K562 (cell line): Measurements from ENCODE around the gene TRNAU1AP. TPM values are rescaled to one million over a fixed set of nuclear protein-coding genes. Genes with fewer than 3 reads are reported as not detected.
A peak's percentile ranks its signal among the peaks of the same experiment; 100 is the strongest.

Experiments used
- GTF2A2 ChIP-seq: IDR thresholded peaks from 2 replicates; pipeline ENCODE4 v1.6.1; 2016; ENCODE audit warnings: mild to moderate bottlenecking, missing genetic modification characterization, missing compliant biosample characterization
- MBD2 ChIP-seq: sonication (generic); IDR thresholded peaks from 2 replicates; pipeline ENCODE4 v1.6.1; 2016; ENCODE audit warnings: low read depth, borderline replicate concordance
- MTA3 ChIP-seq: fragments of 450-650 bp; formaldehyde crosslinking; IDR thresholded peaks from 2 replicates; pipeline ENCODE4 v1.6.1; 2017; ENCODE audit warnings: mild to moderate bottlenecking, borderline replicate concordance
- RBM25 ChIP-seq: fragments of 200-400 bp; formaldehyde crosslinking; IDR thresholded peaks from 2 replicates; pipeline ENCODE4 v1.6.1; 2018; ENCODE audit warnings: low read length, low read depth, moderate library complexity; ENCODE audit not compliant: severe bottlenecking
- REST ChIP-seq, 2 experiments: fragments of 450-650 bp; formaldehyde crosslinking in 1 of 2; IDR thresholded peaks; 2 replicates each; pipeline versions ENCODE4 v1.4.0 to v1.6.1; 2014 to 2020; ENCODE audit warnings: mild to moderate bottlenecking in 2 of 2, borderline replicate concordance in 1 of 2, low read depth in 1 of 2
- SAFB ChIP-seq: fragments of 200-400 bp; formaldehyde crosslinking; IDR thresholded peaks from 2 replicates; pipeline ENCODE4 v1.6.1; 2017; ENCODE audit warnings: low read depth, low read length, borderline replicate concordance
- SMARCB1 ChIP-seq: IDR thresholded peaks from 2 replicates; pipeline ENCODE4 v1.6.1; 2011; ENCODE audit warnings: improper control_type of control experiment, low read depth; ENCODE audit not compliant: insufficient read length
- ZBTB26 ChIP-seq: fragments of 450-650 bp; formaldehyde crosslinking; IDR thresholded peaks from 2 replicates; pipeline ENCODE4 v1.4.0; 2022; ENCODE audit warnings: missing genetic modification characterization
- ZBTB8A ChIP-seq: fragments of 450-650 bp; IDR thresholded peaks from 2 replicates; pipeline ENCODE4 v1.6.1; 2018; ENCODE audit warnings: mild to moderate bottlenecking, moderate library complexity; ENCODE audit not compliant: partially characterized antibody
- ZNF407 ChIP-seq: fragments of 450-650 bp; IDR thresholded peaks from 2 replicates; pipeline ENCODE4 v1.6.1; 2016; ENCODE audit warnings: low read depth
- polyA plus RNA-seq, 8 experiments: library from polyadenylated mRNA; depleted of rRNA in 4 of 8; stranded (reverse) in 5 of 8; unstranded in 3 of 8; fragments of >200 nt; fragmentation: Nextera tagmentation in 2 of 8; fragmentation: Illumina TruSeq in 1 of 8; extraction: Ambion mirVana in 2 of 8; extraction: Trizol in 1 of 8; gene quantifications; 2 replicates each; pipeline versions ENCODE4 v1.2.1 to v1.2.3, GENCODE V29; 2011 to 2014; ENCODE audit warnings: inconsistent platforms in 1 of 8, missing spikeins in 1 of 8
- total RNA-seq, 7 experiments: library from RNA; depleted of rRNA in 6 of 7; stranded (reverse); fragments of >200 nt in 6 of 7; fragmentation: Illumina TruSeq in 2 of 7; extraction: Trizol in 2 of 7; gene quantifications; 2 replicates each; pipeline versions ENCODE4 v1.2.1 to v1.2.3, GENCODE V29; 2011 to 2021; ENCODE audit warnings: low replicate concordance in 1 of 7

The TRNAU1AP gene
- total and polyA plus RNA-seq, 9 of the 15 experiments (the other 6 are each of a cell fraction or from before 2014, with no cell fraction given), result 34.9 to 110 (median 46.3) TPM

- TF ChIP-seq REST (IDR thresholded peaks at IDR 0.05; ENCODE audit: borderline replicate concordance), result no peak
- TF ChIP-seq REST (CRISPR knock-in tag; IDR thresholded peaks at IDR 0.05; ENCODE audit: low read depth), result no peak
- no peak for TF ChIP-seq SMARCB1
- TF ChIP-seq ZBTB26 (CRISPR knock-in tag), result peak; percentile 99
- TF ChIP-seq RBM25, result no peak
- no peak for TF ChIP-seq GTF2A2 (tag)
- no peak for TF ChIP-seq ZBTB8A
- TF ChIP-seq MTA3, result no peak
- no peak for TF ChIP-seq ZNF407
- no peak for TF ChIP-seq SAFB
- peak; percentile 70; the same call in 1 of the 2 replicates for TF ChIP-seq MBD2
These were observed 43.1 kb upstream of the TRNAU1AP start (continued) for GRCh38 chr1:28509705-28510272.
